Measurements from ENCODE around the gene SPEG. TPM values are rescaled to one million over a fixed set of nuclear protein-coding genes. Genes with fewer than 3 reads are reported as not detected.

SPEG gene
- total RNA-seq, 2 experiments from 2014 or later = 15.3 to 17.7 TPM

- no peak for TF ChIP-seq CTCF (IDR thresholded peaks at IDR 0.05)
- ATAC-seq (ENCODE audit: poor library complexity) (no peak), DNase-seq (peak in 1 of 14 experiments; percentile 2)
- ChIA-PET CTCF (interaction anchor here (0.6 kb wide), 1 partner anchor 109 kb away, joined by 3 read pairs; no protein-coding TSS in a partner anchor), POLR2A (no interaction called here)
- Mint-ChIP-seq H3K4me1 (ENCODE audit: low read depth) (no peaks in the 10 kb centered on the region), H3K27ac (no peak overlapping the region), H3K9me3 (no peaks in the 10 kb centered on the region), H3K4me3 (no peak overlapping the region), H3K36me3 (ENCODE audit: low read depth) (no peaks in the 10 kb centered on the region), H3K27me3 (peaks cover 45% of the 10 kb centered on the region)
- H3K27me3 ChIP-seq (ENCODE audit: control insufficient read depth in 1 of 2, insufficient read depth in 2 of 2, low read length in 2 of 2) = peaks cover 12 to 15% of the 10 kb centered on the region in 2 experiments
- H3K36me3 ChIP-seq (ENCODE audit: insufficient read depth, low read length) = no peaks in the 10 kb centered on the region
- intact Hi-C loops (cut with DNase I, micrococcal nuclease) = no loop called here
- H3K4me1 ChIP-seq (ENCODE audit: insufficient read depth, low read length) = peaks cover 4% of the 10 kb centered on the region
- H3K9me3 ChIP-seq (ENCODE audit: control insufficient read depth in 1 of 2, insufficient read depth in 1 of 2, low read length in 2 of 2) = peaks cover 0 to 3% of the 10 kb centered on the region in 2 experiments
- no peak overlapping the region for H3K27ac ChIP-seq (ENCODE audit: low read depth in 1 of 2, low read length in 2 of 2)
- no peak overlapping the region for H3K4me3 ChIP-seq (ENCODE audit: low read length)
These were observed 99.5 kb downstream of the SPEG start for GRCh38 chr2:219533930-219534661.

GRCh38 chr2:219536425-219536824 lies 101.8 kb downstream of the SPEG start:
- Histone ChIP-seq H3K4me1 (ENCODE audit: insufficient read depth, low read length) (peaks cover 5% of the 10 kb centered on the region), H3K27ac (ENCODE audit: low read depth in 1 of 2, low read length in 2 of 2) (no peak overlapping the region), H3K4me3 (ENCODE audit: low read length) (no peak overlapping the region), H3K27me3 (ENCODE audit: control insufficient read depth in 1 of 2, insufficient read depth in 2 of 2, low read length in 2 of 2) (peaks cover 0 to 4% of the 10 kb centered on the region in 2 experiments), H3K36me3 (ENCODE audit: insufficient read depth, low read length) (no peaks in the 10 kb centered on the region), H3K9me3 (ENCODE audit: control insufficient read depth in 1 of 2, insufficient read depth in 1 of 2, low read length in 2 of 2) (peaks cover 0 to 3% of the 10 kb centered on the region in 2 experiments)
- no peaks in the 10 kb centered on the region for H3K9me3 Mint-ChIP-seq
- DNase-seq (no peak), ATAC-seq (ENCODE audit: poor library complexity) (no peak)
- POLR2A ChIA-PET = no interaction called here
- H3K4me1 Mint-ChIP-seq (ENCODE audit: low read depth) = no peaks in the 10 kb centered on the region
- TF ChIP-seq CTCF (IDR thresholded peaks at IDR 0.05) = no peak
- no peak overlapping the region for H3K27ac Mint-ChIP-seq
- peaks cover 6% of the 10 kb centered on the region for H3K36me3 Mint-ChIP-seq (ENCODE audit: low read depth)
- H3K27me3 Mint-ChIP-seq = peaks cover 22% of the 10 kb centered on the region
- intact Hi-C loops (cut with DNase I, micrococcal nuclease) = no loop called here
- CTCF ChIA-PET = no interaction called here
- H3K4me3 Mint-ChIP-seq = no peak overlapping the region

DNA sequence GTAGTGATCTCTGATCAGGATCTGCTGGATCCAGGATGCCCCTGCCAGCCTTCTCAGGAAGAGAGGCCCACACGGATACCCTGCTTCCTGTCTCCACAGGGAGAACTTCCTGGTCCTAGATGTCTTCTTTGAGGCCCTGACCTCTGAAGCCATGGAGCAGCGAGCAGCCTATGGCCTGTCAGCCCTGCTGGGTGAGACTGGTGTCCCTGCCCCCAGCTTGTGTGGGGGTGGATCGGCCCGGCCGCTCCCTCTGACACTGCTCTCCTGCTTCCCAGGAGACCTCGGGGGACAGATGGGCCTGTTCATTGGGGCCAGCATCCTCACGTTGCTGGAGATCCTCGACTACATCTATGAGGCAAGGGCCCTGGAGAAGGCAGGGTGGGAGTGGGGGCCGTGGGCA lies 102.3 kb downstream of the SPEG start:
- Histone ChIP-seq H3K27me3 (ENCODE audit: control insufficient read depth in 1 of 2, insufficient read depth in 2 of 2, low read length in 2 of 2) (peaks cover 0 to 4% of the 10 kb centered on the region in 2 experiments), H3K4me3 (ENCODE audit: low read length) (no peak overlapping the region), H3K36me3 (ENCODE audit: insufficient read depth, low read length) (no peaks in the 10 kb centered on the region), H3K4me1 (ENCODE audit: insufficient read depth, low read length) (peaks cover 10% of the 10 kb centered on the region), H3K9me3 (ENCODE audit: control insufficient read depth in 1 of 2, insufficient read depth in 1 of 2, low read length in 2 of 2) (peaks cover 0 to 3% of the 10 kb centered on the region in 2 experiments), H3K27ac (ENCODE audit: low read depth in 1 of 2, low read length in 2 of 2) (no peak overlapping the region)
- no peaks in the 10 kb centered on the region for H3K9me3 Mint-ChIP-seq
- DNase-seq = no peak
- intact Hi-C loops (cut with DNase I, micrococcal nuclease) = no loop called here
- peaks cover 18% of the 10 kb centered on the region for H3K27me3 Mint-ChIP-seq
- peaks cover 3% of the 10 kb centered on the region for H3K4me1 Mint-ChIP-seq (ENCODE audit: low read depth)
- peaks cover 6% of the 10 kb centered on the region for H3K36me3 Mint-ChIP-seq (ENCODE audit: low read depth)
- H3K4me3 Mint-ChIP-seq = no peak overlapping the region
- ChIA-PET CTCF (no interaction called here), POLR2A (no interaction called here)
- no peak for ATAC-seq (ENCODE audit: poor library complexity)
- no peak overlapping the region for H3K27ac Mint-ChIP-seq
- TF ChIP-seq CTCF (IDR thresholded peaks at IDR 0.05) = no peak
